OCI-LY1 (cell line): ENCODE data around the gene ZBP1.

Source experiments
- H2AFZ ChIP-seq: fragments of 200-600 bp; sonication (generic), shearing (Covaris generic); 2 replicates; pipeline ENCODE4 v1.6.0; 2014; ENCODE audit warnings: antibody characterized with exemption, mild to moderate bottlenecking, low read length
- H3F3A ChIP-seq: fragments of 200-600 bp; sonication (generic), shearing (Covaris generic); 2 replicates; pipeline ENCODE4 v1.6.0; 2014; ENCODE audit warnings: mild to moderate bottlenecking, antibody characterized with exemption, low read length, moderate library complexity; ENCODE audit not compliant: insufficient read depth
- H3K27ac ChIP-seq: fragments of 200-600 bp; sonication (generic); 2 replicates; pipeline ENCODE4 v1.5.1; 2014; ENCODE audit warnings: low read length, mixed run types, mild to moderate bottlenecking, low read depth; ENCODE audit not compliant: poor library complexity, severe bottlenecking
- H3K27me3 ChIP-seq: fragments of 200-600 bp; sonication (generic); 2 replicates; pipeline ENCODE4 v1.6.0; 2014; ENCODE audit warnings: antibody characterized with exemption, mild to moderate bottlenecking, low read length, moderate library complexity; ENCODE audit not compliant: insufficient read depth
- H3K36me3 ChIP-seq: fragments of 200-600 bp; sonication (generic); 2 replicates; pipeline ENCODE4 v1.6.1; 2014; ENCODE audit warnings: mild to moderate bottlenecking, antibody characterized with exemption, low read length, moderate library complexity, mixed read lengths; ENCODE audit not compliant: insufficient read depth
- H3K4me1 ChIP-seq: fragments of 200-600 bp; sonication (generic); 2 replicates; pipeline ENCODE4 v1.5.1; 2014; ENCODE audit warnings: mild to moderate bottlenecking, low read length, moderate library complexity; ENCODE audit not compliant: insufficient read depth, severe bottlenecking
- H3K4me2 ChIP-seq: fragments of 200-600 bp; sonication (generic), shearing (Covaris generic); 2 replicates; pipeline ENCODE4 v1.6.1; 2014; ENCODE audit warnings: low read length
- H3K4me3 ChIP-seq: fragments of 200-600 bp; sonication (generic); 2 replicates; pipeline ENCODE4 v1.5.1; 2014; ENCODE audit warnings: low read length, low read depth, mild to moderate bottlenecking, mixed read lengths; ENCODE audit not compliant: poor library complexity, severe bottlenecking
- H3K79me2 ChIP-seq: fragments of 200-600 bp; shearing (Covaris generic); 2 replicates; pipeline ENCODE4 v1.6.1; 2016; ENCODE audit warnings: mixed run types, low read length, mixed read lengths; ENCODE audit not compliant: insufficient read depth
- H3K9ac ChIP-seq: fragments of 200-600 bp; sonication (generic), shearing (Covaris generic); 2 replicates; pipeline ENCODE4 v1.6.1; 2014; ENCODE audit warnings: mild to moderate bottlenecking, low read length, mixed read lengths
- H3K9me2 ChIP-seq: fragments of 200-600 bp; sonication (generic), shearing (Covaris generic); 2 replicates; pipeline ENCODE4 v1.6.1; 2014; ENCODE audit warnings: low read depth, mild to moderate bottlenecking, low read length, mixed read lengths
- H3K9me3 ChIP-seq: fragments of 200-600 bp; shearing (Covaris generic); 2 replicates; pipeline ENCODE4 v1.6.1; 2014; ENCODE audit warnings: low read length, mixed read lengths
- H4K20me1 ChIP-seq: fragments of 200-600 bp; sonication (generic), shearing (Covaris generic); 2 replicates; pipeline ENCODE4 v1.6.0; 2016; ENCODE audit warnings: mild to moderate bottlenecking, low read length; ENCODE audit not compliant: insufficient read depth
- CTCF ChIP-seq: fragments of 200-600 bp; sonication (generic), shearing (Covaris generic); IDR thresholded peaks from 2 replicates; pipeline ENCODE4 v1.5.1; 2017; ENCODE audit warnings: mild to moderate bottlenecking, antibody characterized with exemption, low read length, moderate library complexity, mixed read lengths
- EZH2 ChIP-seq: fragments of 200-600 bp; sonication (generic), shearing (Covaris generic); IDR thresholded peaks from 2 replicates; pipeline ENCODE4 v1.8.0; 2017; ENCODE audit warnings: borderline replicate concordance, mixed run types, mild to moderate bottlenecking, antibody characterized with exemption, low read length, moderate library complexity, mixed read lengths

ZBP1 gene

GRCh38 chr20:57564180-57564802 is 55.9 kb downstream of the ZBP1 start:
- Histone ChIP-seq H3K9ac (no peak overlapping the region), H3K4me3 (no peak overlapping the region), H3K4me2 (no peak overlapping the region), H4K20me1 (no peaks in the 10 kb centered on the region), H3K27me3 (peaks cover 9% of the 10 kb centered on the region; the same call in 1 of the 2 replicates), H3F3A (no peaks in the 10 kb centered on the region), H2AFZ (no peak overlapping the region), H3K9me3 (no peaks in the 10 kb centered on the region), H3K9me2 (no peaks in the 10 kb centered on the region), H3K79me2 (no peaks in the 10 kb centered on the region), H3K4me1 (no peaks in the 10 kb centered on the region), H3K36me3 (no peaks in the 10 kb centered on the region), H3K27ac (no peak overlapping the region)
- TF ChIP-seq CTCF, result no peak
- TF ChIP-seq EZH2, result no peak

- Histone ChIP-seq H3K9me2 (no peaks in the 10 kb centered on the region), H2AFZ (no peak overlapping the region), H3K27ac (no peak overlapping the region), H3K4me2 (no peak overlapping the region), H3K79me2 (no peaks in the 10 kb centered on the region), H3K27me3 (peaks cover 9% of the 10 kb centered on the region; the same call in 1 of the 2 replicates), H3K4me1 (no peaks in the 10 kb centered on the region), H3K9me3 (no peaks in the 10 kb centered on the region), H3K36me3 (no peaks in the 10 kb centered on the region), H3K4me3 (no peak overlapping the region), H3F3A (no peaks in the 10 kb centered on the region), H4K20me1 (no peaks in the 10 kb centered on the region), H3K9ac (no peak overlapping the region)
- TF ChIP-seq CTCF (no peak), EZH2 (no peak)
Observed at GRCh38 chr20:57563522-57563921, 56.7 kb downstream of the ZBP1 start.

GRCh38 chr20:57562541-57563465 is 57.4 kb downstream of the ZBP1 start:
- no peaks in the 10 kb centered on the region for H3K9me3 ChIP-seq
- H3F3A ChIP-seq, result no peaks in the 10 kb centered on the region
- H3K27ac ChIP-seq, result no peak overlapping the region
- H3K36me3 ChIP-seq, result no peaks in the 10 kb centered on the region
- no peak overlapping the region for H3K4me2 ChIP-seq
- no peak overlapping the region for H2AFZ ChIP-seq
- H4K20me1 ChIP-seq, result no peaks in the 10 kb centered on the region
- no peaks in the 10 kb centered on the region for H3K9me2 ChIP-seq
- H3K4me3 ChIP-seq, result no peak overlapping the region
- H3K27me3 ChIP-seq, result peaks cover 9% of the 10 kb centered on the region; the same call in 1 of the 2 replicates
- TF ChIP-seq CTCF (no peak), EZH2 (no peak)
- no peak overlapping the region for H3K9ac ChIP-seq
- H3K4me1 ChIP-seq, result no peaks in the 10 kb centered on the region
- no peaks in the 10 kb centered on the region for H3K79me2 ChIP-seq
